HEK293 (cell line): ENCODE data around the gene KIF23.

Experiments used
- CTCF ChIA-PET: fragments of 350-600 bp; formaldehyde crosslinking; extraction: SDS; loops from one replicate; lab custom pipeline; 2021; ENCODE audit warnings: antibody characterized with exemption; lab: Yijun Ruan, JAX
- POLR2A ChIA-PET: fragments of 300-600 bp; formaldehyde crosslinking; extraction: SDS; loops from one replicate; lab custom pipeline; 2020; ENCODE audit warnings: antibody characterized with exemption, inconsistent platforms; lab: Yijun Ruan, JAX
- H3K27ac ChIP-seq: fragments of 200-500 bp; sonication (Bioruptor generic); 2 replicates; pipeline ENCODE4 v1.5.1; 2014; ENCODE audit warnings: low read depth, low read length, control low read depth, inconsistent platforms; ENCODE audit errors: extremely low read depth
- H3K36me3 ChIP-seq, 2 experiments: fragments of 200-500 bp in 1 of 2; sonication (Bioruptor generic) in 1 of 2; 1 replicate in 1 of 2; 2 replicates in 1 of 2; pipeline ENCODE4 v1.5.1; 2014 to 2017; ENCODE audit warnings: inconsistent platforms in 2 of 2, low read length in 2 of 2; ENCODE audit not compliant: control insufficient read depth in 2 of 2, insufficient read depth in 1 of 2
- H3K4me1 ChIP-seq: fragments of 200-500 bp; sonication (Bioruptor generic); 2 replicates; pipeline ENCODE4 v1.5.1; 2014; ENCODE audit warnings: mild to moderate bottlenecking, low read length, inconsistent platforms; ENCODE audit not compliant: control insufficient read depth, insufficient read depth
- H3K4me3 ChIP-seq: 2 replicates; pipeline ENCODE4 v1.5.1; 2011; ENCODE audit warnings: low read depth, mild to moderate bottlenecking, control low read depth, low read length, moderate library complexity
- H3K9me3 ChIP-seq: fragments of 200-500 bp; sonication (Bioruptor generic); 2 replicates; pipeline ENCODE4 v1.5.1; 2014; ENCODE audit warnings: low read depth, low read length, inconsistent platforms; ENCODE audit not compliant: control insufficient read depth, insufficient read depth
- IKZF3 ChIP-seq: fragments of 450-650 bp; IDR thresholded peaks from 2 replicates; pipeline ENCODE4 v1.5.0; 2018; ENCODE audit warnings: missing biosample characterization, mild to moderate bottlenecking, missing genetic modification characterization, moderate library complexity
- SETDB1 ChIP-seq: IDR thresholded peaks from one replicate; pipeline ENCODE4 v1.6.1; 2017; ENCODE audit warnings: mild to moderate bottlenecking, low read length, moderate library complexity, mixed read lengths; ENCODE audit not compliant: insufficient read length
- ZBTB17 ChIP-seq: fragments of 450-650 bp; formaldehyde crosslinking; IDR thresholded peaks from 2 replicates; pipeline ENCODE4 v1.5.1; 2016; ENCODE audit warnings: missing biosample characterization, missing genetic modification characterization
- ZNF16 ChIP-seq: fragments of 450-650 bp; formaldehyde crosslinking; IDR thresholded peaks from 2 replicates; pipeline ENCODE4 v1.5.1; 2016; ENCODE audit warnings: low read depth, missing biosample characterization, missing genetic modification characterization
- ZNF19 ChIP-seq: fragments of 450-650 bp; formaldehyde crosslinking; IDR thresholded peaks from 2 replicates; pipeline ENCODE4; 2016; ENCODE audit warnings: missing biosample characterization, missing genetic modification characterization, low read depth
- ZNF23 ChIP-seq: fragments of 450-650 bp; formaldehyde crosslinking; IDR thresholded peaks from 2 replicates; pipeline ENCODE4 v1.5.1; 2016; ENCODE audit warnings: missing biosample characterization, missing genetic modification characterization, borderline replicate concordance
- ZNF311 ChIP-seq: fragments of 450-650 bp; formaldehyde crosslinking; IDR thresholded peaks from 2 replicates; pipeline ENCODE4 v1.5.1; 2017; ENCODE audit warnings: missing biosample characterization, missing genetic modification characterization, borderline replicate concordance
- ZNF354C ChIP-seq: fragments of 450-650 bp; formaldehyde crosslinking; IDR thresholded peaks from 2 replicates; pipeline ENCODE4 v1.5.1; 2016; ENCODE audit warnings: missing biosample characterization, missing genetic modification characterization, low read depth, borderline replicate concordance
- ZNF366 ChIP-seq: fragments of 450-650 bp; formaldehyde crosslinking; conservative IDR thresholded peaks from 2 replicates; pipeline ENCODE4 v1.5.1; 2016; ENCODE audit warnings: missing biosample characterization, missing genetic modification characterization
- ZNF391 ChIP-seq: fragments of 450-650 bp; formaldehyde crosslinking; IDR thresholded peaks from 2 replicates; pipeline ENCODE4 v1.5.1; 2016; ENCODE audit warnings: low read depth, missing biosample characterization, missing genetic modification characterization, borderline replicate concordance
- ZNF433 ChIP-seq: fragments of 450-650 bp; formaldehyde crosslinking; IDR thresholded peaks from 2 replicates; pipeline ENCODE4 v1.5.1; 2016; ENCODE audit warnings: missing biosample characterization, missing genetic modification characterization, low read depth
- TF ChIP-seq, protein P1 (sequence below): fragments of 450-650 bp; formaldehyde crosslinking; IDR thresholded peaks from 2 replicates; pipeline ENCODE4 v1.5.1; 2017; ENCODE audit warnings: missing biosample characterization, mild to moderate bottlenecking, missing genetic modification characterization, moderate library complexity
- TF ChIP-seq, protein P2 (sequence below): fragments of 450-650 bp; formaldehyde crosslinking; IDR thresholded peaks from 2 replicates; pipeline ENCODE4 v1.5.1; 2016; ENCODE audit warnings: missing biosample characterization, missing genetic modification characterization
- TF ChIP-seq, protein P3 (sequence below): fragments of 450-650 bp; formaldehyde crosslinking; IDR thresholded peaks from 2 replicates; pipeline ENCODE4 v1.5.1; 2016; ENCODE audit warnings: missing biosample characterization, missing genetic modification characterization
- TF ChIP-seq, protein P4 (sequence below): fragments of 450-650 bp; formaldehyde crosslinking; optimal IDR thresholded peaks from 2 replicates; pipeline ENCODE3; 2016; ENCODE audit warnings: missing biosample characterization, mild to moderate bottlenecking, missing genetic modification characterization
- TF ChIP-seq, protein P5 (sequence below): fragments of 450-650 bp; formaldehyde crosslinking; IDR thresholded peaks from 2 replicates; pipeline ENCODE4 v1.5.1; 2016; ENCODE audit warnings: missing biosample characterization, missing genetic modification characterization

KIF23 gene

DNA sequence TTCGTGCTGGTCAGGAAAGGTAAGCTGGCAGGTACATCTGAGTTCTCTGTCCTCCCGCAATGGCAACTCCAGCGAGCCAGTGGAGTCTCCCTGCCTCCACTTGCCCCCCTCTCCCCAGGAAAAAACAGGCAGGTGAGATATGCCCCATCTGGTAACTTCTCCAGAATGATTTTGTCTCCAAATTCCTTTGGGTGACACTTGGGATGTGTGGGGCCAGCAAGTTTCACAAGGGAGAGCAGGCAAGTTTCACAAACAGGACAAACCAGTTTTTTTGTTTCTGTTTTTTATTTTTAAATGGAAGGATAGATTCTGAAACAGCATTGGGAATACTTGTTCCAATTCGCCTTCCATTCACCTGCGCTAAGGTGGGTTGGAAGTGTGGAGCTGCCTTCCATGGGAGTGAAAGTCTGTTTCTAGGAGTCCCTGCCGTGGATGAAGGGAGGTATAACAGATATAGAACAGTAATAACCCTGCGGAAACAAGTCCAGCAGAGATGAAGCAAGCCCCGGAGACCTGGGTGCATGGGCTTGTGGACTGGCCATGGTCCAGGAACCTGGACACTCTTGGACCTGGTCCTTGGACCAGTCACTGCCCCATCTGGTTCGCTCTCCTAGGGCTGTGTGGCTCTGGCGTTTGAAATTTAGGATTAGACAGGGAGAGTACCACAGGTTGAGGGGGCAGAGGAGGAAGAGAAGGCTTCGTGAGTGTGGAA, 22.9 kb upstream of the KIF23 start:
- ChIA-PET POLR2A (interaction anchor here (1.5 kb wide), 1 partner anchor 61 kb away, joined by 3 read pairs; the partner anchor contains the start of gene RPLP1), CTCF (interaction anchor here (0.7 to 5.3 kb wide), 5 partner anchors 9 to 1421 kb away, joined by 3 to 51 read pairs (median 4); no protein-coding TSS in a partner anchor)
- TF ChIP-seq ZNF23 (tag by site-specific recombination) = no peak
- no peak for TF ChIP-seq ZBTB17 (tag by site-specific recombination)
- TF ChIP-seq ZNF366 (tag by site-specific recombination) = no peak
- TF ChIP-seq, protein P1, sequence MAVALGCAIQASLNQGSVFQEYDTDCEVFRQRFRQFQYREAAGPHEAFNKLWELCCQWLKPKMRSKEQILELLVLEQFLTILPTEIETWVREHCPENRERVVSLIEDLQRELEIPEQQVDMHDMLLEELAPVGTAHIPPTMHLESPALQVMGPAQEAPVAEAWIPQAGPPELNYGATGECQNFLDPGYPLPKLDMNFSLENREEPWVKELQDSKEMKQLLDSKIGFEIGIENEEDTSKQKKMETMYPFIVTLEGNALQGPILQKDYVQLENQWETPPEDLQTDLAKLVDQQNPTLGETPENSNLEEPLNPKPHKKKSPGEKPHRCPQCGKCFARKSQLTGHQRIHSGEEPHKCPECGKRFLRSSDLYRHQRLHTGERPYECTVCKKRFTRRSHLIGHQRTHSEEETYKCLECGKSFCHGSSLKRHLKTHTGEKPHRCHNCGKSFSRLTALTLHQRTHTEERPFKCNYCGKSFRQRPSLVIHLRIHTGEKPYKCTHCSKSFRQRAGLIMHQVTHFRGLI (tag by site-specific recombination) = no peak
- TF ChIP-seq, protein P2, sequence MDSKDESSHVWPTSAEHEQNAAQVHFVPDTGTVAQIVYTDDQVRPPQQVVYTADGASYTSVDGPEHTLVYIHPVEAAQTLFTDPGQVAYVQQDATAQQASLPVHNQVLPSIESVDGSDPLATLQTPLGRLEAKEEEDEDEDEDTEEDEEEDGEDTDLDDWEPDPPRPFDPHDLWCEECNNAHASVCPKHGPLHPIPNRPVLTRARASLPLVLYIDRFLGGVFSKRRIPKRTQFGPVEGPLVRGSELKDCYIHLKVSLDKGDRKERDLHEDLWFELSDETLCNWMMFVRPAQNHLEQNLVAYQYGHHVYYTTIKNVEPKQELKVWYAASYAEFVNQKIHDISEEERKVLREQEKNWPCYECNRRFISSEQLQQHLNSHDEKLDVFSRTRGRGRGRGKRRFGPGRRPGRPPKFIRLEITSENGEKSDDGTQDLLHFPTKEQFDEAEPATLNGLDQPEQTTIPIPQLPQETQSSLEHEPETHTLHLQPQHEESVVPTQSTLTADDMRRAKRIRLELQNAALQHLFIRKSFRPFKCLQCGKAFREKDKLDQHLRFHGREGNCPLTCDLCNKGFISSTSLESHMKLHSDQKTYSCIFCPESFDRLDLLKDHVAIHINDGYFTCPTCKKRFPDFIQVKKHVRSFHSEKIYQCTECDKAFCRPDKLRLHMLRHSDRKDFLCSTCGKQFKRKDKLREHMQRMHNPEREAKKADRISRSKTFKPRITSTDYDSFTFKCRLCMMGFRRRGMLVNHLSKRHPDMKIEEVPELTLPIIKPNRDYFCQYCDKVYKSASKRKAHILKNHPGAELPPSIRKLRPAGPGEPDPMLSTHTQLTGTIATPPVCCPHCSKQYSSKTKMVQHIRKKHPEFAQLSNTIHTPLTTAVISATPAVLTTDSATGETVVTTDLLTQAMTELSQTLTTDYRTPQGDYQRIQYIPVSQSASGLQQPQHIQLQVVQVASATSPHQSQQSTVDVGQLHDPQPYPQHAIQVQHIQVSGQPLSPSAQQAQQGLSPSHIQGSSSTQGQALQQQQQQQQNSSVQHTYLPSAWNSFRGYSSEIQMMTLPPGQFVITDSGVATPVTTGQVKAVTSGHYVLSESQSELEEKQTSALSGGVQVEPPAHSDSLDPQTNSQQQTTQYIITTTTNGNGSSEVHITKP (tag by site-specific recombination) = no peak
- TF ChIP-seq ZNF311 = no peak
- TF ChIP-seq IKZF3 (tag by site-specific recombination) = no peak
- TF ChIP-seq, protein P3, sequence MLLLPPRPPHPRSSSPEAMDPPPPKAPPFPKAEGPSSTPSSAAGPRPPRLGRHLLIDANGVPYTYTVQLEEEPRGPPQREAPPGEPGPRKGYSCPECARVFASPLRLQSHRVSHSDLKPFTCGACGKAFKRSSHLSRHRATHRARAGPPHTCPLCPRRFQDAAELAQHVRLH = no peak
- no peak for TF ChIP-seq ZNF433 (tag by site-specific recombination)
- no peak for TF ChIP-seq ZNF19
- TF ChIP-seq, protein P4, sequence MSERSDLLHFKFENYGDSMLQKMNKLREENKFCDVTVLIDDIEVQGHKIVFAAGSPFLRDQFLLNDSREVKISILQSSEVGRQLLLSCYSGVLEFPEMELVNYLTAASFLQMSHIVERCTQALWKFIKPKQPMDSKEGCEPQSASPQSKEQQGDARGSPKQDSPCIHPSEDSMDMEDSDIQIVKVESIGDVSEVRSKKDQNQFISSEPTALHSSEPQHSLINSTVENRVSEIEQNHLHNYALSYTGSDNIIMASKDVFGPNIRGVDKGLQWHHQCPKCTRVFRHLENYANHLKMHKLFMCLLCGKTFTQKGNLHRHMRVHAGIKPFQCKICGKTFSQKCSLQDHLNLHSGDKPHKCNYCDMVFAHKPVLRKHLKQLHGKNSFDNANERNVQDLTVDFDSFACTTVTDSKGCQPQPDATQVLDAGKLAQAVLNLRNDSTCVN (tag by site-specific recombination) = no peak
- Histone ChIP-seq H3K4me1 (no peaks in the 10 kb centered on the region; the same call in 1 of the 2 replicates), H3K27ac (no peak overlapping the region), H3K36me3 (no peaks in the 10 kb centered on the region; a peak in 1 of 3 replicates), H3K9me3 (no peaks in the 10 kb centered on the region), H3K4me3 (no peak overlapping the region)

DNA sequence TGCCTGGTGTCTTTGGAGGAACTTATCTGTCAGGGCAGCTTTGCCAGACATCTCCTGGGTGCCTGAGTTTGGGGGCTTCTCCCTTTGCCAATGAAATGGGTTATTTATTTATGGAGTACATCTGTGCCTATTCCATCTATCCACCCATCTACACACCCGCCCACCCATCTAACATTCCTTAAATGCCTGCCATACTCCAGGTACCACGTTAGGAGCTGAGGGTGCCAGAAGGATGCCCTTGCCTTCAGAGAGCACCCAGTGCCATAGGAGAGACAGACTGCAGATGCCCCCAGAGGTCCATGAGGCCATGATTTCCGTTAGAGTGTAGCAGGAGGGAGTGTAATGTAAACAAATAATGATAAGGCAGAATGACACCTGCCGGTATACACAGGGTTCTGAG, 21.8 kb upstream of the KIF23 start:
- H3K27ac ChIP-seq = no peak overlapping the region
- no peaks in the 10 kb centered on the region; the same call in 1 of the 2 replicates for H3K4me1 ChIP-seq
- H3K9me3 ChIP-seq = no peaks in the 10 kb centered on the region
- H3K4me3 ChIP-seq = no peak overlapping the region
- CTCF ChIA-PET = interaction anchor here (0.6 to 5.3 kb wide), 10 partner anchors 11 to 1017 kb away, joined by 3 to 51 read pairs (median 4); no protein-coding TSS in a partner anchor
- no peaks in the 10 kb centered on the region for H3K36me3 ChIP-seq
- POLR2A ChIA-PET = no interaction called here
- no peak for TF ChIP-seq ZNF391 (tag by site-specific recombination)
- TF ChIP-seq ZNF354C (tag by site-specific recombination) = no peak
- TF ChIP-seq SETDB1 = no peak
- TF ChIP-seq, protein P5, sequence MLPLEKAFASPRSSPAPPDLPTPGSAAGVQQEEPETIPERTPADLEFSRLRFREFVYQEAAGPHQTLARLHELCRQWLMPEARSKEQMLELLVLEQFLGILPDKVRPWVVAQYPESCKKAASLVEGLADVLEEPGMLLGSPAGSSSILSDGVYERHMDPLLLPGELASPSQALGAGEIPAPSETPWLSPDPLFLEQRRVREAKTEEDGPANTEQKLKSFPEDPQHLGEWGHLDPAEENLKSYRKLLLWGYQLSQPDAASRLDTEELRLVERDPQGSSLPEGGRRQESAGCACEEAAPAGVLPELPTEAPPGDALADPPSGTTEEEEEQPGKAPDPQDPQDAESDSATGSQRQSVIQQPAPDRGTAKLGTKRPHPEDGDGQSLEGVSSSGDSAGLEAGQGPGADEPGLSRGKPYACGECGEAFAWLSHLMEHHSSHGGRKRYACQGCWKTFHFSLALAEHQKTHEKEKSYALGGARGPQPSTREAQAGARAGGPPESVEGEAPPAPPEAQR (tag by site-specific recombination) = no peak
- TF ChIP-seq ZNF16 (tag by site-specific recombination) = no peak
- TF ChIP-seq IKZF3 (tag by site-specific recombination) = no peak
